GM12875 (cell line): ENCODE measurements around the gene SHMT2.

Source experiments
- H3K4me3 ChIP-seq: one replicate; pipeline ENCODE4 v1.5.1; 2011; ENCODE audit warnings: low read depth, low read length, control low read depth
- CTCF ChIP-seq: IDR thresholded peaks from 2 replicates; pipeline ENCODE4 v1.5.1; 2011; ENCODE audit warnings: low read depth, mild to moderate bottlenecking, control low read depth, inconsistent platforms, low read length, moderate library complexity, borderline replicate concordance; ENCODE audit not compliant: insufficient read depth

Gene SHMT2

DNA sequence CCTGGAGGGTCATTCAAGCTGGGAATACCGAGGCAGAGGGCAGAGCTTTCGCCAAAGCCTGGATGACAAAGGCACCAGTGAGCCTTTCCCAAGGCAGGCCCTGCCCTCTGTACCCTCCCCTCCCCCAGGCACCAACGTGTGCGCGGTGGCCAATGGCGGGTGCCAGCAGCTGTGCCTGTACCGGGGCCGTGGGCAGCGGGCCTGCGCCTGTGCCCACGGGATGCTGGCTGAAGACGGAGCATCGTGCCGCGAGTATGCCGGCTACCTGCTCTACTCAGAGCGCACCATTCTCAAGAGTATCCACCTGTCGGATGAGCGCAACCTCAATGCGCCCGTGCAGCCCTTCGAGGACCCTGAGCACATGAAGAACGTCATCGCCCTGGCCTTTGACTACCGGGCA lies 44.1 kb upstream of the SHMT2 start:
- no peak for TF ChIP-seq CTCF
- no peak overlapping the region for H3K4me3 ChIP-seq

DNA sequence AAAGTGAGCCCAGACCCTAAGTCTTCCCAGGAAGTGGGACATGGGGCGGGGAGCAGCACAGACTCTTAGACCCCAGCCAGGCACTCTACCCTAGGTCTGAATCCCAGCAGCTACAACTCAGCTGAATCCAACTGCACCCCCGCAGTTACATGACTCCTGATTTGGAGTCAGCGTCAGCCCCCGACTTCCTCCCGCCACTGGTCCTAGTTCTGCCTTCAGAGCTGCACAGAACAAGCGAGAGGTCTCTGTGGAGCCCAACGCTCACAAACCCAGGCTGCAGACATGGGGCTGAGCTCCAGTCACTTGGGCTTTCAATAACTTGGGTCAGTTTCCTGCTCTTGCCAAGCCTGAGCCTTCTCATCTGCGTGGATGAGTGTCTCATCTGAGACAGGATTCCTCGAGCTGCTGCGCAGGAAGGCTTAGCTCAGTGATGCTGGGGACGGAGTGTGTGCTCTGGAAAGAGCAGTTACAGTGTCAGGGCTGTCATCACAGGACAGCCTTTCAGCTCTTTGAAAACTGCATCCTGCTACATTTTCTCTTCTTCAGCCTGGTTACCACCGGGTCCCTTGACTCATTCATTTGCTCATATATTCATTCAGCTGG lies 43.5 kb upstream of the SHMT2 start:
- H3K4me3 ChIP-seq, result no peak overlapping the region
- TF ChIP-seq CTCF, result no peak

GRCh38 chr12:57187222-57188089 lies 42.1 kb upstream of the SHMT2 start:
- no peak overlapping the region for H3K4me3 ChIP-seq
- no peak for TF ChIP-seq CTCF

GRCh38 chr12:57188090-57188425 lies 41.5 kb upstream of the SHMT2 start:
- TF ChIP-seq CTCF, result no peak
- H3K4me3 ChIP-seq, result no peak overlapping the region

GRCh38 chr12:57190037-57190436 lies 39.5 kb upstream of the SHMT2 start:
- no peak overlapping the region for H3K4me3 ChIP-seq
- TF ChIP-seq CTCF, result no peak

- H3K4me3 ChIP-seq, result no peak overlapping the region
- no peak for TF ChIP-seq CTCF
These were observed 38.7 kb upstream of the SHMT2 start for GRCh38 chr12:57190821-57191220.

DNA sequence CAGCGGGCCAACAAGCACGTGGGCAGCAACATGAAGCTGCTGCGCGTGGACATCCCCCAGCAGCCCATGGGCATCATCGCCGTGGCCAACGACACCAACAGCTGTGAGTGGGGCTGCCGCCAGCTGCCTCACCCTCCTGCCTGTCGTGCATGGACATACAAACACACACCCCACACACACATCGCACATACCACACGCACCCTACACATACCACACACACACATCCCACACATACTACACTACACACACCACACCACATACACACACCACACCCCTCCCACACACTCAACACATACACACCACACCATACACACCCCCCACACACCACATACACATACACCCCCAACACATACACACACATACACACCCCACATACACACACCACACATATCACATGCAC lies 38.1 kb upstream of the SHMT2 start:
- H3K4me3 ChIP-seq, result no peak overlapping the region
- no peak for TF ChIP-seq CTCF
